Measurements from ENCODE around the gene RPS6KA5.
"Not testable (repeated sequence)": the region's sequence is repeated elsewhere in the genome, so short reads cannot be mapped to it uniquely, and the experiment has no call there.

The RPS6KA5 gene

DNA sequence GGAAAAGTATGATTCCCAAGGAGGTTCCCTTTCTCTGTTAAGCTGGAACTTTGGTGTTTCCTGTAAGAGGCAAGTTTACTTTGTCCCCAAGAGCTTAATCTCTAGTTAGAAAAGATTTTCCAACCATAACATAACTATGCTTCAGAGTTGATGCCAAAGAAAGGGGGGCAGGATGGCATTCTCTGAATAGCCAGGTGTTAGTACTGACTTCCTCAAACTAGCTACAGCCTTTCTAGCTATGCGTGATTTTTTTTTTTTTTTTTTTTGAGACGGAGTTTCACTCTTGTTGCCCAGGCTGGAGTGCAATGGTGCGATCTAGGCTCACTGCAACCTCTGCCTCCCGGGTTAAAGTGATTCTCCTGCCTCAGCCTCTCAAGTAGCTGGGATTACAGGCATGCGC is 204.3 kb downstream of the RPS6KA5 start:
- DNase-seq, result not testable (repeated sequence)

- DNase-seq, result no peak
Observed at GRCh38 chr14:90853116-90853515, 207.3 kb downstream of the RPS6KA5 start.

DNA sequence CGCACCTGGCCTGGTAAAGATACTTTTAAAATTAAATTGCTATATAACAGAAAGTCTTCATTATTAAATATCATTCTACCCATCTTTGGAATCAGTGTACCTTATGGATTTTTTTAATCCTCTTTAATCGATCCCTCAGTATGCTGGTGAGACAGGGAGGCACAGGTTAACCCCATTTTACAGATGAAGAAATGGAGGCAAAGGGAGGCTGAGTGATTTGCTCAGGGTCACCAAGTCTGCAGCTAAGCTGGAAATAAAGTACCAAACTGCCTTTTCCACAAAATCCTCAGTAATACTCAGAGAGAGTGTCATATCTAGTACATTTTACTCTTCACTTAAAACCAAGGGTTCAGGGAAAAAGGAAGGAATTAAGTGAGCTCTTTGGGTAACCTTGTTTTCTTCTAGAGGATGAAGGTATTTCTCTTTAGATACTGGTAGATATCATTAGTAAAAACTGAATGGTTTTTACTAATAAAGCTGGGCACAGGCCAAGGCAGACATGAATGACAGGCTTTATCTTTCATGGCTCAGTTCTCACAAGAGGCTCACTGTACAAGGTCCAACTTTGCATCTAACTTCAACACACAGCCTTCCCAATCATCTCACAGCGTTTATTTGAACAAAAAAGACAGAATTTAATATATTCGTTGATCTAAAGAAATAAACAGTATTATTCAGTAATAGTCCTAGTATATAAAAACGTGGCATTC is 209.0 kb downstream of the RPS6KA5 start:
- no peak for DNase-seq

- DNase-seq, result no peak
Observed at GRCh38 chr14:90850487-90850886, 210.0 kb downstream of the RPS6KA5 start.

DNA sequence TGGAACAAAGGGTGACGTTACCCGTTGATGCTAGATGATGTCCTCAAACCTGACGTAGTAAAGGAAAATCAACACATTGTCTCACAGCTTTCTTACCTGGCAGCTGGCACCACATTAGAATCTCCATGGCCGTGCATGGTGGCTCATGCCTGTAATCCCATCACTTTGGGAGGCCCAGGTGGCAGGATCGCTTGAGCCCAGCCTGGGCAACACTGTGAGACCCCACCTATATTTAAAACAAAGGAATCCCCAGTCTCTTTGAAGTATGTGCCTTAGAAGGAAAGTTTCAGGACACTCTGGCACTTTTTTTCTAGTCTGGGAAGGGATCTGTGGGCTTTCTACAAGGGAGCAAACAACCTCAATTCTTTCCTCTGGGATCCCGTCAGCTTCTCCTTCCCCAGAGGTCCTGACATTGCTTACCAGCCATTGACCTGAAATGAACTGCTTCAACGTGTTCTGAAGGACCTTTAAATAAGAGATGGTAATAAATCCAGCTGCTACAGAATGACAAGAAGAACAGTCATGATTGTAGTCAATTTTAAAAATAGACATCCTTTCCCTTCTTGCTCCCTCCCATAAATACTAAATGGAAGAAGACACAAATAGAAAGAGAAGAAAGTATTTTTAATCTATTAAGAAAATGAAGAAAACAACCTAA is 210.5 kb downstream of the RPS6KA5 start:
- DNase-seq, result no peak

GRCh38 chr14:90848944-90849731 is 211.3 kb downstream of the RPS6KA5 start:
- no peak for DNase-seq

- no peak for DNase-seq
Observed at GRCh38 chr14:90846511-90846910, 213.9 kb downstream of the RPS6KA5 start.

DNA sequence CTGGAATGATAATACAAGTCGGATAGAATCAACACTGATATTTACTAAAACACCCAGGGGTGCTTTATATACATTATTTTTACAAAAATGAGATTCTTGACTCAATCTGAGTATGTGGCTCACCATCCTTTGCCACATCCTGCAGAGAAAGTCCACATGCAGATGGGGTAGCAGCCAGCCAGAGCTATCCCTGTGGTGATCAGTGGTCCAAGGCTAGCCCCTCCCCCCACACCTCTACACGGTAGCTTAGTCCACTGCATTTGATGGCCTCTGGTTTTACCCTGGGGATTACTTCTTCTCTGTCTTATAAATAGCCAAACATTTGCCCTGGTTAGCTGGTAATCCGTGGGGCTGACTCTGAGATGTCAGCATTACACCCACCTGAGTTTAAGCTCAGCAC is 216.1 kb downstream of the RPS6KA5 start:
- DNase-seq, result no peak

GRCh38 chr14:90842726-90843125 is 217.7 kb downstream of the RPS6KA5 start:
- no peak for DNase-seq

DNA sequence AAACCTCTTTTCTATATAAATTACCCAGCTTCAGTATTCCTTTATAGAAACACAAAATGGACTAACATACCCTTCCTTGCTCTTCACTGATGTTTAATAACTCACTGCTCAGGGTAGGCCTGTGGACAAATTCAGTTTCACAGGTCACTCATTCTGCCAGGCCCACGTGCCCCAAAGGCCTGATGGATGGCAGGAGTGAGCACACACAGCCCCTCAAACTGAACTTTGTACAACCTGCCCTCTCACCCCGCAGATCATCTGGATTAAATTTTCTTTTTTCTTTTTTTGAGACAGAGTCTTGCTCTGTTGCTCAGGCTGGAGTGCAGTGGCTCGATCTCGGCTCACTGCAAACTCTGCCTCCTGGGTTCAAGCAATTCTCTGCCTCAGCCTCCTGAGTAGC is 219.8 kb downstream of the RPS6KA5 start:
- not testable (repeated sequence) for DNase-seq

DNA sequence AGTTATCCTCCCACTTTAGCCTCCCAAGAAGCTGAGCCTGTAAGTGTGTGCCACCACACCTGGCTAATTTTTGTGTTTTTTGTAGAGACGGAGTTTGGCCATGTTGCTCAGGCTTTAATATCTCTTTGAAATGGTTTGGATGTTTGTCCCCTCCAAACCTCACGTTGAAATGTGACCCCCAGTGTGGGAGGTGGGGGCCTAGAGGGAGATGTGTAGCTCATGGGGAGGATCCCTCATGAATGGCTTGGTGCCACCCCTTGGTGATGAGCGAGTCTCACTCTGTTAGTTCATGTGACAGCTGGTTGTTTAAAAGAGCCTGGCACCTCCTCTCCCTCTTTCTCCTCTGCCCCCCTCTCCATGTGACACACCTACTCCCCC is 220.6 kb downstream of the RPS6KA5 start:
- no peak for DNase-seq

DNA sequence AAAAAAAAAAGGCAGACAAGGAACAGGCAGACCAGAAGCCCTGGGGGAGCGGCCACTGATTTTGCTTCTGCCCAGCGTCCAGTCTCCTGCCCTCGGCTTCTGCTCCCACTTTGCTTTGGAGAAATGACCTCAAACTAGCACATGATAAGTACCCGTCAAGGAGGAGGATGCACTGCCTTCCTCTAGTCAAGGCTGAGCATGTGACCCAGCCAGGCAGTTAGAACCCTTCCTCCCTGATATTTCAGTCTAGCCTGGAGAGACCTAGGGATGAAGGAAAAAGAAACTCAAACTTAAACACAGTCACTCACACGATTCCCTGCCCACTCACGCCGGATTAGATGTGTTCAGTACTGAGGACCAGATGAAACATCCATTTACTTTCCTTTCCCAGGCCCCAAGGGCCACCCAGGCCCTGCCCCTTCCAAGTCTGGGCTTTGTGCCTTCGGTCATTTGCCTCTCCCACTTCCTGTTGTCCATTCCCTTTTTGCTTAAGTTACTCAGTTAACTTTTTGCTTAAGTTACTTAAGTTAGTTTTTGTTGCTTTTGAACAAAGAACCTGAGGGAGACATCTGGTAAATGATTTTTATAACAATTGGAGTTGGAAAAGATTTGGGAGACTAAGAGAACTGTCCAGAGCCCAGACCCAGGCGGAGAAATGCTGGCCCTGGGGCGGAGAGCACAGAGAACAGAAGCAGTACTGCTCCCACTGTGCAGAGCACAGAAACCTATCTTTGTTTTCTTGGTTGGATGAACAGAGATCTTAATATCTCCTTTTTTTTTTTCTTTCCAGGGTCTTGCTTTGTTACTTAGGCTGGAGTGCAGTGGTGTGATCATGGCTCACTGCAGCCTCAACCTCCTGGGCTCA is 221.2 kb downstream of the RPS6KA5 start:
- no peak for DNase-seq

GRCh38 chr14:90838531-90838930 is 221.9 kb downstream of the RPS6KA5 start:
- DNase-seq, result not testable (repeated sequence)

DNA sequence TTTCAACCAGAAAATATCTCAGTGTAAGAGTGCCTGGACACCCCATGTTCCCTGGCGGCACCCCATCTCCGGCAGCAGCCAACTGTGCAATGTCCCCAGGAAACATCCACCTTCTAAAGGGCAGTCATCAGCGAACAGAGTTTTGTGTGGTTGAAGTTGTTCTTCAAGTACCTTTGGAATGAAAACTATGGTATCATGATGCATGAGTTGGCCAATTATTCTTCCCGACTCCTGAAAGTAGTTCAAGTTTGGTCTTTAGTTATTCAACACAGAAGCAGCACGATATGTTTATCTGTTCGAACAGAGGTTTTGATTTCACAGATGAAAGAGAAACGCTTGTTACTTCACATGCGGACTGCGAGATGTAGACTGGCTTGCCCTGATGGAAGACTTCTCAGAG is 223.1 kb downstream of the RPS6KA5 start:
- DNase-seq, result no peak

DNA sequence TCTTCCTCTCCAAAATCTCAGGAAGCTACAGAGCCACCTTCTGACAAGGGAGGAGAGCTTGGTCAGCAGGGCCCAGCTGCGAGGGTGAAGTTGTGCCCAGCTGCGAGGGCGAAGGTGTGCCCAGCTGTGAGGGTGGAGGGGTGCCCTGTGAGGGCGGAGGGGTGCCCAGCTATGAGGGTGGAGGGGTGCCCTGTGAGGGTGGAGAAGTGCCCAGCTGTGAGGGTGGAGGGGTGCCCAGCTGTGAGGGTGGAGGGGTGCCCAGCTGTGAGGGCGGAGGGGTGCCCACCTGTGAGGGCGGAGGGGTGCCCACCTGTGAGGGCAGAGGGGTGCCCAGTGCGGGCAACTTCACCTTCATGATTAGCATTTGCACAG is 223.8 kb downstream of the RPS6KA5 start:
- no peak for DNase-seq

DNA sequence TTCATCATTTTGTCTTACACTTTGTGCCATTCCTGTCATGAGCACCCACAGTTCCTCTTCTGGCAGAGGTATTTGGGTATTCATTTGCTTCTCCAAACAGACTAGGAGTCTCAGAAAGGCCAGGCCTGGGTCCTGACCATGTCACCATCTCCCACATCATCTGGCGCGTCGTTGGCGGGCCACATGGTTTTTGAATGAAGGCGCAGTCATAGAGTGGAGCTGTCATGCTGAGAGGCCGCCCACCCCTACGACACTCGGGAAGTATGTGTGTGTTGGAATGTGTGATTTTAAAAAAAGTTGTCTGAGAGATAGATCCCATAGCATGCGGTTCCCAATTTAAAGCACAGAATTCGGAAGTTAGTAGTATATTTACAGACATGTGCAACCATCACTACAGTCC is 228.6 kb downstream of the RPS6KA5 start:
- no peak for DNase-seq

- DNase-seq, result no peak
Observed at GRCh38 chr14:90830931-90831701, 229.3 kb downstream of the RPS6KA5 start.

GRCh38 chr14:90829677-90830076 is 230.8 kb downstream of the RPS6KA5 start:
- no peak for DNase-seq

DNA sequence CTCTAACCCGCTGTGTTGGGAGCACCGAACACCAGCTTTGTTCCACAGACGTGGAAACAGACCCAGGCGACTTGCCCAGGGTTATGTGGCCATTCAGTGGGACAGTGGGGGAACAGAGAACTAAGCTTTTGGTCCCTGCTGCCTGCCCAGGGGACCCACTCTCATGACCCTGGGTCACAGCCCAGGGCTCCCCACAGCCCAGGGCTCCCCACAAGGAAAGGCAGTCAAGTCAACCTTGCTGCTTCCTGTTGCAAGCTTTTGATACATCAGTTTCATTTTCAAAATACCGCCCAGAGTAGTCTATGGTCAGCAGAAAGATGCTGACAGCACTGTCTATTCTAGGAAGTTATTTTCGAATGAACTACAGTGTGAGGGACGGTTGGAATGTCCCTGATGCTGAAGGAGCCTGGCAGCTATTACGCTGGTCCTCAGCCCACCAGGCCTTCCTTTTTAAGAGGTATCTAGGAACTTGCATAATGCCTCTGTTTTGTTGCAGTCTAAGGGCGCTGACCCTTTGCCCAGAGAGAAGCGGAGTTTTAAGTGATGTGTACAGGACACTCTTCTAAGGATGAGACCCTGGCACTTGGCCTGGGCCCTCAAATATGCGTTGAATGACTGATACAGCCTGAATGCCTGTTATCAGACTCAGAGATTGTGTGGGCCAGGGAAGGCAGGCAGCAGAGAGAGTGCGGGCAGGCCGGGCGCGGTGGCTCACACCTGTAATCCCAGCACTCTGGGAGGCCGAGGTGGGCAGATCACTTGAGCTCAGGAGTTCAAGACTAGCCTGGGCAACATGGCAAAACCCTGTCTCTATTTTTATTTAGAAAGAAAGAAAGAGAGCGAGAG is 231.6 kb downstream of the RPS6KA5 start:
- DNase-seq, result no peak

DNA sequence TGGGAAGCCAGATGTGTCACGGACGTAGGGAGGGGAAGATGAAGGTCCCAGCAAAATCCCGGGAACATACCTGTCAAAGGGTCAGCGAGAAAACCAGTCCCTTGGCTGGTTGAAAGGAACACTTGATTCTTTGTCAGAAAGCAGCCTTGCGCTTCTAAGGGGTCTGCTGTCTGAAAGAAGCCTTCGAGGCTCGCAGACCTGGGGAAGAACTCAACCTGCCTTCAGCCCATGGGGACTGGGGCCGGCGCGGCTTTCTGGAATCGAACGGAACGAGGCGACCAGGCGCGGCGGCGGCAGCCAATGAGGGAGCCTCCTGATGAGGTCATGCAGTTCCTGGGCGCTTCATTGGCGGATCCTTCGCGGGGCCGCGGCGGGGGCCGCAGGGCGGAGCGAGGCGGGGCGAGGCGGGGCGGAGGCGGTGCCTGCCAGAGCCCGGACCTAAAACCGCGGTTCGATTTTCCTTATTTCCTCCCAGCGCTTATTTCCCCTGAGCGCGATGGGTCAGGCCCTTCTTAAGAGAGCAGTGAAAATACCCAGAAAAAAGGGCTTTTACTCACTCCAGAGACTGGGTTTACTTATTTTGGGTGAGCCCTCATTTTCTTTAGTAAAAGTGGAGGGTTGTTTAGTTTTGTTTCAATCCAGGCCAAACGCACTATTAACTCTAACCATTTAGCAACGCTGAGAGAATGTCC is 232.4 kb downstream of the RPS6KA5 start:
- DNase-seq, result peak; percentile 93

DNA sequence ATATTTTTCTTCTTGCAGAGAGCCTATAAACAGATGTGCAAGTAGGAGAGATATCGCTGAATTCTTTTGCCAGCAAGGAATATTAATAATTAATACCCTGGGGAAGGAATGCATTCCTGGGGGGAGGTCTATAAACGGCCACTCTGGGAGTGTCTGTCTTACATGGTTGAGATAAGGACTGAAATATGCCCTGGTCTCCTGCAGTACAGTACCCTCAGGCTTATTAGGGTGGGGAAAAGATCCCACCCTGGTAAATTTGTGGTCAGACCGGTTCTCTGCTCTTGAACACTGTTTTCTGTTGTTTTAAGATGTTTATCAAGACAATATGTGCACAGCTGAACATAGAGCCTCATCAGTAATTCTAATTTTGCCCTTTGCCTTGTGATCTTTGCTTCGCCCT is 236.9 kb downstream of the RPS6KA5 start:
- not testable (repeated sequence) for DNase-seq
